ENCODE data around the gene CDKN2B-AS1. TPM values are rescaled to one million over a fixed set of nuclear protein-coding genes. Genes with fewer than 3 reads are reported as not detected.

The CDKN2B-AS1 gene
- total RNA-seq, 1 experiment from 2014 or later, result not detected

DNA sequence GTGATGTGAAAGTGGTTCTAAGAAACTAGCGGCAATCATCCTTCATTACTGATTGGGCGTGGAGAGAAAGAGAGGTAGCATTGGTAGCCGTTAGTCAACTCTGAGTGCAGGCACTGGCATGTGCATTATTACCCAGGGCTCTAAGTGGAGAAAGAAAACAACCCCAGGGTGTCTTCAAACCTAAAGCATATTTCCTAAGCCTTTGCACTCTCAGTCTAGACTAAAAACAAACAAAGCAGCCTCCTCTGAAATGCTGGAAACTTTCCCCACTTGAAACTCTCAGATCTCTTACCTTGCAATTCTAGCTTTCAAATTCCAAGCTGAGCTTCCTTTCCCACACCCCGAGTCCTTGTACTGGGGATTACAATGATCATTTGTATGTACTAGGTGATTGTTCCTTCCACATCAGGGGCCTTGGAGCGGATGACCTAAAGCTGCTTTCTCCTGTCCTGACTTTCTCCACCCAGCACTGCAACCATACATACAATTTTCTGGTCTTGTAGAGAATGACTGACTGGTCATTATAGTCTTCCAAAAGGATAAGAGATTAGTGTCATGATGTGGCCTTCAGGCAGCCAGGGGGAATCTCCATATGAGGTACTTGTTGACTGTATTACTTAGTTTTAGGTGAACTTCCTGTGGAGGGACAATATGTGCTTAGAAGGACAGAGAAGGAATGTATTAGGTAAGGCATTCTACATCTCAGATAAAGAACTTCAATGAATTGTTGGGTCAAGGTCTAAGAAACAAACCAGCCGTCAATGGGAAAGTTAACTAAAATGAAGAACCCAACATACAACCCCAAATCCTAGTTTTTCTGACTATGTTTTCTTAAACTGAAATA is 112.8 kb downstream of the CDKN2B-AS1 start:
- no peak for DNase-seq (ENCODE audit: low spot score)
- in situ Hi-C loops (cut with HindIII; ENCODE audit: low sequenced_read_pairs), result no loop called here

DNA sequence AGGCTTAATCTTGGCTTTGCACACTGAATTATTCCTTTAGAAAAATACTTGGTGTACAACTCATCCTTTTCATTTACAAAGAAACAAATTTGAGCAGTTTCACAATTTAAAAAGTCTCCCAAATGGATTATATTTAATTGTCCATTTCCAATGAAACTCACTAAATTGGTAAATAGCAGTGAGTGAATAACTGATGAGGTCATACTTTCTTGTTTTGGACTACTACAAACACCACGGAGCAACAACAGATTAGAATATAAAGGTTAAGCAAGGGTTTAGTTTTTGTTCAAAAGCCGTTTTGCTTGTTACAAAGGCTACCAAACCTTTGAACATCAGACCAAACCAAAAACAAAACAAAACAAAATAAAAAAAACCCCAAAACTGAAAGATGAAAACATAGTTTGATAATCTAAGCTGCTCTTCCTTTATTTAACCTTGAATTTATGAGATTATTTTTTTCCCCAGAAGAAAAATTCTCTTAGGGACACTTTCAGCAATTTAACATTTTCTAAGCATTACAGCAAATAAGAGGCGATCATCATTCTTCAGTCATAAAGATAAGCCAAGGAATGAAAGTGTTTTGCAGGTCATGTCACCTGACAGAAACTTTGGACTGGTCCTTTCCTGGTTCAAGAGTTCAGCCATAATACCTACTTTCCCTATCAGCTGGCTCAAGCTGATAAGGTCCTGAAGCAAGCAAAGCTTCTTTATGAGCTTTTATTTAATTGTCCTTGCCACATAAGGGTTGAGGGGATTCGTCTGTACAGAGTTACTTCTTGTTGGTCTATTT is 114.2 kb downstream of the CDKN2B-AS1 start:
- no peak for DNase-seq (ENCODE audit: low spot score)
- in situ Hi-C loops (cut with HindIII; ENCODE audit: low sequenced_read_pairs), result no loop called here

DNA sequence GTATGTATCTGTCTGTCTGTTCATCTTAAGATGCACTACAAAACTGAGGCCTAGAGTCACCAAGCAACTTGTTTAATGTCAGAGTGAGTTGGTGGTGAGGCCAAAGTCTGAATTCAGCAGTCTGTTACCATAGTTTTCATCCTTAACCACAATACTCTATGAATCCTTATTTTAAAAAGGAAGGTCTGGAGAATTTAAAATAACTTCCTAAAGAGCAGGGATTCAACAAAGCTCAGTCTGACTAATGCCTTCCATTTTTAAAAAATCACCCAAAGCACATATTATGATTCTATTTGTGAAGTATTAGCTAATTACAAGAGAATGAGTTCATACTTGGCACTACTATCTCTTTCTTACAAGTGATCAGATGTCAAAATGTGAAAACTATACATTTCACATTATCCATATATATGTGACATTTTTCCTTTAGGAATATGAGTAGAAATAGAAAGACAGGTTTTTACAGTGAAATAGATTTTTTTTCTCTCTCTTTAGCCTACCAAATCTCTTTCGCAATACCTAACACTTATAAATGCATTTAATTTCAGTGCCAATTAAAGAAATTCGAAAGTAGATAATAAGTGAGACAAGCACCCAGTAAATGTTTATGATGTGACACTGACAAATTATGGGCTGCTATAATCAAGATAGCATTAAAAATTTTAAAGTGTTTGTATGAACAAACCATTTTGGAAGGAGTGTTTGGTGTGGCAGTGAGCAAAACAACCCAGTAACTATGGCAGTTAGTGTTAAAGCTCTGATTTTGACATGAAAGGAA is 116.8 kb downstream of the CDKN2B-AS1 start:
- DNase-seq (ENCODE audit: low spot score), result no peak
- in situ Hi-C loops (cut with HindIII; ENCODE audit: low sequenced_read_pairs), result no loop called here

DNA sequence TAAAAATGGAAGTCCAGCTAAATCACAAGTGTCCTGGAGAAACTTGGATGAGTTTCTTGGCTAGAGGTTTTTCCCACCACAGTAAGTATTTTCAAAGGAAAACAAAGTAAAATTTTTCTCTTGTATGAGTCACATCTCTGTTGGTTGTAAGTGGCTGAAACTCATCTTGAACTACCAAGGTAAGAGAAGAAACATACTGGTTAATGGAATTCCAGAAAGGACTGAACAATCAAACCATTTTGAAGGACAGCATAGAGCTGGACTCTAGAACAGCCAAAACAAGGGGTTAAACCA is 117.3 kb downstream of the CDKN2B-AS1 start:
- DNase-seq (ENCODE audit: low spot score), result no peak
- in situ Hi-C loops (cut with HindIII; ENCODE audit: low sequenced_read_pairs), result no loop called here

DNA sequence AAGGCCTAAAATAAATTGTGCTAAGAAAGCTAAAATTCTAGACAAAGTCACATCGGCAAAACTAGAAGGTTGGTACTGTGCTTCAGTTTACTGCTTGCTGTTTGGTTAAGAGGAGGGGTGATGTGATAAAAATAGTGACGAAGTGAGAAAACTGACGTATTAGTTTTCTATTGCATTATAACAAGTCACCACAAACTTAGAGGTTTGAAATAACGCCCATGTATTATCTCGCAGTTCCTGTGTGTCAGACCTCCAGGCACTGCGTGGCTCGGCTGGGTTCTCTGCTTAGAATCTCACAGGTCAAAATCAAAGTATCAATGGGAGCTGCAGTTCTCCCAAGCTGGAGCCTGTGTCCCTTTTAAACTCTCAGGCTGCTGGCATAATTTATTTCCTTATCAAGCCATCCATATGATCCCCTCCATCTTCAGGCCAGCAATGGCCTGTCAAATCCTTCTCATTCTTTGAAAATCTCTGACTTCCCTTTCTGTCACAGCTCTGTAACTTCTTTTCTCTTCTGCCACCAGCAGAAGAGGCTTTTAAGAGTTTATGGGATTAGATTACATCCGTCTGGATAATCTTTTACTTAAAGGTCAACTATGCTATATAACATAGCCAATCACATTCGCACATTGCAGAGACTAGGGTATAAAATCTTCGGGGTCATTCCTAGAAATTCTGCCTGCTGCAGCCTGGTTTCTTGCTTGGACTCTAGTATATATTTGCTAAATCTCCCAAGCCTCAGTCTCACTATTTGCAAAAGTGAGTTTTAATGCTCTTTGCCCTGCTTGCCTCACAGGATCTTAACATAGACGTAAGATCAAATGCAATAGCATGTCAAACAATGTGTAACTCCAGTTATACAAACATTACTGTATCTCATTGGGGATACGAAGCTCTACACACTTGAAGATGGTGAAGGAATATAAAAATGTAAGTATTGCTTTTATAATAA is 118.6 kb downstream of the CDKN2B-AS1 start:
- in situ Hi-C loops (cut with HindIII; ENCODE audit: low sequenced_read_pairs), result no loop called here
- no peak for DNase-seq (ENCODE audit: low spot score)

DNA sequence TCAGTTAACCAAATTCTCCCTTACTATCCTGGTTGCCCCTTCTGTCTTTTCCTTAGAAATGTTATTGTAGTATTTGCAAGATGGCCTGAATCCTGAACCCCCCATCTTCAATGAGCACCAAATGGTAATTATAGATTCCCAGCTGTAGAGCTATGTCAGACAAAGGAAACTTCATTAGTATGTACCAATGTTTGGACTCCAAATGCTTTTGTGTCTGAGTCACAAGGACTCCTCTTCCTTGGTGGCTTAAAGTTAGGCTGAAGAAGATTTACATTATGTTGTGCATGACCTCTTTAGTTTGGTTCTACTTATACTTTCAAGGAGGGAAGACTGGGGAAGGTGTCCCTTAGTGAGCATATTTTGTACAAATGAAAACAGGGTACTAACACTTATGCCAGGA is 120.4 kb downstream of the CDKN2B-AS1 start:
- in situ Hi-C loops (cut with HindIII; ENCODE audit: low sequenced_read_pairs), result loop anchor here (5.0 kb wide), 1 partner anchor 78 kb away; no protein-coding TSS in a partner anchor
- no peak for DNase-seq (ENCODE audit: low spot score)

DNA sequence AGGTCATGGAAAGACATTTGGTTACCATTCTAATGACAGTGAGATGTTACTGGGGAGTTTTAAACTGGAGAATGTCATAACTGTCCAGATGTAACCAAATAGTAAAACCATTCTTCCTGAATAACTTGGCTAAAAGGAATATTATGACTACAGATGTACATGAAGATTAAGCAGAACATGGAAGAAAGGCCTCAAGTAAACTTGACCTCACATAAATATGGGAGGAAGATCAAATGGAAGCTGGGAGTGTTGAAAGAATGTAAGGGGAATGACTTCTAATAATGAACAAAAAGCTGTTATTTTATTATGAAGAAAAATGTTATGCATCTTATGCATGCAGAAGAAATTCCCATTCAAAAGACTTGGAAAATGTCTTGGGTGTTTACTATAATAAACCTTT is 122.2 kb downstream of the CDKN2B-AS1 start:
- DNase-seq (ENCODE audit: low spot score), result no peak
- in situ Hi-C loops (cut with HindIII; ENCODE audit: low sequenced_read_pairs), result loop anchor here (5.0 kb wide), 1 partner anchor 79 kb away; no protein-coding TSS in a partner anchor

DNA sequence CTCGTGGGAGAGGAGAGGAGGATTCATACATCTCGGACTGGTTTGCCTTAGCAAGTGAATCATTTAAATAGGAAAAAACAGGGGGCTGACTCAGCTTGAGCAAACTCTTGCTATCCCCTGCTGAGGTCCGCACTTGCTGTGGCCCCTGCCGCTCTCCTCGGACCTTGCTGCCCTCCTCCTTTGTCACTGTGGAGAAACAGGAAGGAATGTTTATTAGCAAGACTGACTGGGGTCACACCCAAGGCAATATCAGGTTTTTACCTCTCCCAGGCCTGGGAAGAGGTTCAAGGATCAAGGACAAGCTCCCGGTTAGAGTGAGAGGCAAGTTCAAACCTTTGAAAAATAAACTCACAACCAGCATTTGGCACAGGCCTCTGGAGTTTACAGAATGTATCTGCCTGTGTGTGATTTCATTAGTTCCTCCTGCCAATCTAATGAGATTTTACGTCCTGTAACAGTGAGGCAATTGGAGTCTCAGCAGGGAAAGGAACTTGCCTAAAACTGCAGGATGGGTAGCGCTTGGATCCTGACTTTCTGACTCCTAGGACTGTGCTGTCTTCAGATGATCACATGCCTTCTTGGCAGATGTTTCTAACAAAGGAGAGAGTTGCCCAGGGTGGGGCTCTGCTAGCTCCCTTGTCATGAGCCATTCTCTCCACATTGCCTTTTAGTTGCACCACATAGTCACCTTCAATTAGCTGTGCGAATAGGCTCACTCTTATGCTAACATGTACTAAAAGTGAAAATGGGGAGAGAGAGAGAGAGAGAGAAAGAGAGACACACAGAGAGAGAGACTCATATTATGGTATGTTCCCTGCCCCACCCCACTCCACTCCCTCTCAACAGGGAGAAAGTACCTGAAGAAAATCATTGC is 123.2 kb downstream of the CDKN2B-AS1 start:
- DNase-seq (ENCODE audit: low spot score), result no peak
- in situ Hi-C loops (cut with HindIII; ENCODE audit: low sequenced_read_pairs), result loop anchor here (5.0 kb wide), 1 partner anchor 80 kb away; no protein-coding TSS in a partner anchor

DNA sequence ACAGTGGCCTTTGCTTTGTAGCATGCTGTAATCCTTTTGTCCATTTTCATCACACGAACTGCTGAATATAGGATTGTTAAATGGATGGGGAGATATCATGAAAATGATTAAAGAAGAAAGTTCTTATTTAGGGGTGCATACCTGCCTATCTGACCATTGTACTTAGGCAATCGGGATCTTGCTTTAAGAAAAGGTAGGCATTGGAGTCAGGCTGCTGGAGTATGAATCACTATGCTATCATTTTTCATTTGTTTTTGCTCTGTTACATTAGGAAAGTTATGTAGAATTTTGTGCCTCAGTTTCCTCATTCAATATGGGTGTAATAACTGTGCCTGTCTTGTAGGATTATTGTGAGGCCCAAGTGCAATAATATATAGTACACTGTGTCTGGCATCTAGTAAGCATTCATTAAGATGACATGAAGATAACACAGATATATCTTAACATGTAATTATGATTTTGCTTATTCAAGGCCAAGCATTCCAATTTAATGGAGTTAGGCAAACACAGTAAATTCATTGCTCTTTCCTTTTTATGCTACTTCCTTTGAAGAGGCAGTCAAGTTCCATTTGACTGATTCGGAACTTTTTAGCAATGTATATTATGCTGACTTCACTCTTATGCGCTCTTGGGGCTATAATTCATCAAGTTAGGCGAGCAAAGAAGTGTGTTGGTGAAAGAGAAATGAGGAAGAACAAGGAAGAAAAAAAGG is 124.4 kb downstream of the CDKN2B-AS1 start:
- DNase-seq (ENCODE audit: low spot score), result no peak
- in situ Hi-C loops (cut with HindIII; ENCODE audit: low sequenced_read_pairs), result loop anchor here (5.0 kb wide), 1 partner anchor 82 kb away; no protein-coding TSS in a partner anchor

DNA sequence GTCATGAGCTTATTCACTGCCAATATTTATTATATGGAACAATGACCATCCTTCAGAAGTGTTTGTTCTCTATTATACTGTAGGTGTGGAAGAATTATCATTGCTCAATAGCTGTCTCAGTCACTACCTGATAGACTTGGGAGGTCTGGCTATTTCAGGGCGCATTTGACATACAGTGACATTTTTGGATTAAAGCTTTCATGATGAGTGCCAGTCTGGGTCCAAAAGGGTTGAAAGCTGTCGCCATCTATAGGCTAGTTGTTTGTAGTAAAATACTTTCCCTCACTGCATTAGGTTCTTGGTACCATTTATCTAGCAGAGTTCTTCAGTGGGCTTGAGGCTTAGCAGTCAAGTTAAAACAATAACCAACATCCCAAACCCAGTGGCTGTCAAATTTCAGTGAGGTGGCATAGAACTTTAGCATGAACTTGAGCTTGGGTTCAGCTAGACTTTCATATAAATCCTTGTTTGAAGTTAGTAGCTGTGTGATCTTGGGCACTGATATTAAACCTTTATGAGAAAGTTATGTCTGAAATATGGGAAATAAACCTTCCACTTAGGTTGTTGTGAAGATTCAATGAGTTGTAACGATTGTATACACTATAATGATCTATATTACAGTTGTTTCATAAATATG is 125.0 kb downstream of the CDKN2B-AS1 start:
- peak; percentile 8 for DNase-seq (ENCODE audit: low spot score)
- in situ Hi-C loops (cut with HindIII; ENCODE audit: low sequenced_read_pairs), result loop anchor here (5.0 kb wide), 1 partner anchor 82 kb away; no protein-coding TSS in a partner anchor

DNA sequence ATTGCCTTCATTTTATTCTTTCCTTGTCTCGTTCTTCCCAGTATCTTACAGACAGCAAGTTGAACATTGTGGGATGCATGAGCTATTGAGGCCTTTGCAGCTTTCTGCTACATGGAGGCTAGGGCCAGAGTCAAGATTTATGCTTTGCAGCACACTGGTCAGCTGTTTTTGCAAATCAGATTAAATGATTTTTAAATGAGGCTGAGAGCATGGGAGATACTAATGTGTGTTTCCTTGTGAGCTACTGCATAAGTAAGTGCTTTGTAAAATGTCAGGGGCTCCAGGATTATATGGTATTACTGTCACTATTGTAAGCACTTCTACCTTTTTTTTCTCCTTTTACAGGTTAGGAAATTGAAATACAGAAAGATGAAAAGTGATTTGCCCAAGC is 125.6 kb downstream of the CDKN2B-AS1 start:
- no peak for DNase-seq (ENCODE audit: low spot score)
- in situ Hi-C loops (cut with HindIII; ENCODE audit: low sequenced_read_pairs), result no loop called here

DNA sequence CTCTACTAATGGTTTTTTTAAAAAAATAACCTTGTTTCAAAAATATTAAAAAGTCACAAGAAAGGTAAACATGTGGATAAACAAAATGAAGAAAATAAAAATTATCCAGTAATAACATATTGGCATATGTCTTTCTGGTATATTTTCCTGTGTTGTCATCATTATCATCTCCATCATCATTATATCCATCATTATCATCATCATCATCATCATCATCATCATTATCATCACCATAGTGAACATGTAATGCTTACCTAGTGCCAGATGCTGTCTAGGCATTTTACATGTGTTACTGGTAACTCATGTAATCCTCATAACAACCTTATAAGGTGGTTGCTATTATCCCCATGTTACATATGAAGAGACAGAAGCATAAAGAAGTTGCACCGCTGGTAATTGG is 126.0 kb downstream of the CDKN2B-AS1 start:
- in situ Hi-C loops (cut with HindIII; ENCODE audit: low sequenced_read_pairs), result no loop called here
- no peak for DNase-seq (ENCODE audit: low spot score)

DNA sequence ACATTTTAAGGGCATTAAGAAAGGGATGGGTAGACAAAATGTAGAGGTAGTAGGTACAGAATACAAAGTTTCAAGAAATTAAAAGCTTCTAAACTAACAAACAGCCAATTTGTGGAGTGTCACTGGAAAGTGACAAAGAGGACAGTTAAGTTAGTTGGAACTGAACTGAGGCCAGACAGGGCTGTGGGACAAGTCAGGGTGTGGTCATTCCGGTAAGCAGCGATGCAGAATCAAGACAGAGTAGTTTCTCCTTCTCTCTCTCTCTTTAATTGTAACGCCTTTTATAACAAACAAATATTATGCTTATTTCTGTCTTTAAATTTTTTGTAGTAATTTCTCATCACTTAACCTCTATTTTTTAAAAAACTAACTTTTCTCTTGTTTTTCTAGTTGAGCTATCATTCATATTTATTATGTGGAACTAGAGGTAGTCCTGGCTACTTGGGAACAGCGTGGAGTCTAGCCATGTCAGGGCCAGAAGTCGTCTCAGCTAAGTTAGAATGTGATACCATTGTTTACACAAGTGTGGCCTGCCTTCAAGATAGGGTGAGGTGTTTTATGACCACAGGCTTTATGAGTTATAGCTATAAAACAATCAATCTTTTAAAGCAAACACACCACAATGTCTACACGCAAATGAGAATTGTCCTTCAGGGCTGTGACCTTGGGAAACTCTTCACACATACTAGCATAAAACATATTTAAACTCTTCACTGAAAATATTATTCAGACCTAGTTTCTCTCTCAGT is 129.8 kb downstream of the CDKN2B-AS1 start:
- in situ Hi-C loops (cut with HindIII; ENCODE audit: low sequenced_read_pairs), result no loop called here
- DNase-seq (ENCODE audit: low spot score), result no peak

DNA sequence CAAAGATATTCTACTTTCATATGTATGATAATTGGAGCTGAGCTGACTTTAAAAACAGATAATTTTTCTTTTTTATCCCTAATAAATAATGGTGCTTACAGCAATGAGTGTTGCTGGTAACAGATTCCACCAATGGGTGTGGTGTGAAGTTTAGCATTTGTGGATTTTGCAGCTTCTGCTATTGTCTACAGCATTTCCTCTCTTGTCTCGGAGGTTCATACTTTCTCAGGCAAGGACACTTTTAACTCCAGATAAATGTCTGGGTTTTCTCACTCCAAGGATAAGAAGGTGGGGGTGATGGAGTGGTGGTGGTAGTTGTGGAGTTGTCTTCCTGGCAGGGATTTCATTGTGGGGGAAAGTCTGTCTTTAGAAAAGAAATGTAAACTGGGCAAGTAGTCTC is 134.5 kb downstream of the CDKN2B-AS1 start:
- no peak for DNase-seq (ENCODE audit: low spot score)
- in situ Hi-C loops (cut with HindIII; ENCODE audit: low sequenced_read_pairs), result no loop called here

DNA sequence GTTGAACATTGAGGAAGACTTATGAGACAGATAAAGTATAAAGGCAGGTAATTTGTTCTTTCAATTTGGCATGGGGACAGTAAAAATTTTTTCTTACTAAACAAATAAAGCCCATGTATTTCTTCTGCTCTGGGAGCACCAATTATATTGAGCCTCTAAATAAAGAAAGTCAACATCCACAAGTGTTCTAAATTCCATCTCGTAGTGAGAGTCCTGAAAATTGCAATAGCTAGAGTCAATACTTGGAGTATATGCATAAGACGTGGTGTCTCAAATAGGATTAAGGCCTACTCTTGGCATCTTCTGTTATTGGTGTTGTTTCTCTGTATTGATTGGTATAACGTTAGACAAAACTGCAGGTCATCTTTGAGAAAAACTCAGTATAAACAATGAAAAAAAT is 135.0 kb downstream of the CDKN2B-AS1 start:
- in situ Hi-C loops (cut with HindIII; ENCODE audit: low sequenced_read_pairs), result no loop called here
- DNase-seq (ENCODE audit: low spot score), result no peak

DNA sequence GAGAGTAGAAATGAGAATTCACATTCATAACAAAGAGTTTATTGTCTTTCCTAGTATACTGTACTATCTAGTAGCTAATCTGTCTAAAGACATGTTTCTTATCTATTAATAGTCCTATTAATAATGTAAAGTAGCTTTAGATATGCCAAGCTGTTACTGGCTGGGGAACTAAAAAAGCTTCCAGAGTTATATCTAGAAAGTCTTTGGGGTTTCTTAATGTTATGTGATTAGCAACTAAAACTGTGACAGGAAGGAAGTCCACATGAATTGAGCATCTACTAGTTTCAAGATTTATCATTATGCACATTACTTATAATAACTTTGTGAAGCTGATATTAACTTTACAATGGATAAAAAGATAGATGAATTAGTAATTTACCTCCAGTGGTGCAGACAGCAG is 137.2 kb downstream of the CDKN2B-AS1 start:
- in situ Hi-C loops (cut with HindIII; ENCODE audit: low sequenced_read_pairs), result no loop called here
- no peak for DNase-seq (ENCODE audit: low spot score)

All from G401 (cell line).